Stimulated activated CD4-positive, alpha-beta T cell treated with anti-CD3 and anti-CD28 coated beads, Interleukin-2, amount 100 ng/mL, for 48 hours (primary cell): Measurements from ENCODE around the gene MED12L.

Experiments used
- DNase-seq, 2 donors: peaks; one replicate each; pipeline ENCODE4 v3.0.0-alpha.2; 2020

Gene MED12L

DNA sequence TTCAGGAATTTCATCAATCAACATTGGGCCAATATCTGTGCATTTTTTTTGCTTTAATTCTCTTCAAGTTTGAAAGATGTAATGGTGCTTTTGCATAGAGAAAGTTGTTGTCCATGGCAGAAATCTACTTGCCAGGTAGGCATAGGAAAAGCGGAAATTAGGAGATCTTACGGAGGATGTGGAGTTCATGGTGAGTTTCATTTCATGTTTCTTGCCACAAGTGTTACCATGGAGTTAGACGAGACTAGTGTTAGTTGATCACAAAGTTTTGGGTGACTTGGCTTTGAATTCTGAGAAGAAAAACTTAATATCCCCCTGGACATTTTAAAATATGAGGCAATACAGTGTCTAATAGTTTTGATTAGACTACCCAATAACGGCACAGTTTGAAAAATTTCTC is 244.9 kb downstream of the MED12L start:
- no peak for DNase-seq

DNA sequence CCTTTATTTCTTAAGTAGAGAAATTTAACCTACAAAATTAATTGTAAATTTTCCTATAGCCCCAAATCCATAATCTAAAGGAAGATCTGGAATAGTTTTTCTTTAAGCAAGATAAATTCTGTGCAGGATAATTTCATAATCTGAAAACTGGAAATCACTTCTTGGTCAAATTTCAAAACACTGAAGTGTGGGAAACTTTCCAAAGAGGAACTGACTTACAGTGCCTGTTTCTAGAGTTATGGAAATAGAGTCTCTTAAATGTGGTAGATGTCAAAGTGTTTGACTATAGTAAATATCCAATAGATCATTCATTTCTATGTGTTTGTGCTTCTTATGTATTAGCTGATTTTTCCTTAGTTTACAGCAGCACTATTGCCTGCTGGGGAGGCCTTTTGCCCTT is 245.4 kb downstream of the MED12L start:
- DNase-seq, result no peak

- DNase-seq, result no peak
These were observed 246.2 kb downstream of the MED12L start for GRCh38 chr3:151331696-151332095.

DNA sequence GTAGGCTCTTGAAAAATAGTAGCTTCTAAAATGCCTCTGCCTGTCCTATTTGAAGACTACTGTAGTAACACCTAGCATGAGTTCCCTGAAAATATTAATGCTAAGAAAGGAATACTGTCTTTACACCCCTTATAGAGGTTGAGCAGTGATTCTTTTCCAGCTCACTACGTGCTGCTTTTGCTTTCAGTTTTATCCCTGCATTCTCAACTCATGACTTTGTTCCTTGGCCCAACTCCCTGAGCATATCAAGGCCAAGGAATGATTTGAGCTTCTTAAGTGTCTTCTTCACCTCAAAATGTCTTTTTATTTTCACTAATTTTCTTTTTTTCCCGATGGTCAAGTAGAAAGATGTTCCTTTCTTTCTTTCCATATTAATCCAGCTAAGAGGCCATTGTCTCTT is 260.4 kb downstream of the MED12L start:
- DNase-seq, result no peak

GRCh38 chr3:151346292-151346691 is 260.8 kb downstream of the MED12L start:
- no peak for DNase-seq

GRCh38 chr3:151347432-151347831 is 262.0 kb downstream of the MED12L start:
- DNase-seq, result no peak

DNA sequence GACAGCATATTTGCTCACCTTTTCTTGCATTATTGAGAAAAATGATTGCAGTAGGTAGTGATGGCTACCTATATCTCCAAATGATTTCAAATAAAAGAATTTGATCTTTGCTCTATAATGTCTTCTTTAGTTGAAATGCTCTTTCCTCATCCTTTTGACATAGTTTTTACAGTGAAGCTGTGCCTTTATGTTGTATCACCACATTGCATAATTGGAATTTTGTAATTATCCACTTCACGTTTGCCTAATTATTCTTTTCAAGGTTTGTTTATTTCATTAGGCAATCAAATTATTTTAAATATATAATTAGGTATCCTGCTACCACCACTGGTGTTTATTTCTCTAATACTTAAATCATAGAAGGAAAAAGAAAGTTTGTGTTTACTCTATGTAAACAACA is 265.2 kb downstream of the MED12L start:
- no peak for DNase-seq

DNA sequence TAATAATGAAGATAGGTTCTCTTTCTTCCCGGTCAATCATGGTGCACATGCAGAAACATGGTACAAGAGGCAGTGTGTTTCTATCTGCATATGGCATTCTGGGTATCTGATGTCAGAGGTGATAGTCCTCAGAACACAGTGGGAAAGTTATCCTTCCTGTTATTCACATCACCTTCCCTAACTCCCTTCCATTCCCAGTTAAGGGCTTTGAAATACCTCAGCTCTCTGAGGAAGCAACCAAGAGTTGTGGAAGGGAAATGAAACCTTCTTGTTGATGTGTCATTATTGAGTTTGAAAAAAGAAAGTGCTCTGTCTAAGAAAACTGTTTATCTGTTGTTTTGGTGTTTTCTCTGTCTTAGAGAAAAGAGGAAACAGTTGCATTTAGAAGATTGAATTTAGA is 265.8 kb downstream of the MED12L start:
- DNase-seq, result no peak

- DNase-seq, result no peak
These were observed 266.2 kb downstream of the MED12L start for GRCh38 chr3:151351648-151352047.

GRCh38 chr3:151356794-151357462 is 271.5 kb downstream of the MED12L start:
- DNase-seq, result no peak

DNA sequence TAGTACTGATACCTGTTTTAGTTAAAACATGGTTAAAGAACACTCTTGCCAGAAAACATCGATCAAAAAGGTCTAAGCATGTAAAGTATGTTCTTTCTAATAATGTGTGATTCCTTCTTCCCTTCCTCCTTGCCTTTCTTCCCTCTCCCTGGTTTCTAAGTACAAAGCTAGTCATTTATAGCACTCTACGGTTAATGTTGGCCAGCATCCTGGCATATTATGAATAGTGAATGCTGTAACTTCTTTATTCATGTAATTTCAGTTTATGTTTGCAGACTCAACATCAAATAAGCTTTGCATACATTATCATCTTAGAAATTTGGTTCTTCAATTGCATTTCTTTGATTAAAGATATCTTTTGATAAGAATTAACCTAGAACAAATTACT is 272.0 kb downstream of the MED12L start:
- no peak for DNase-seq

DNA sequence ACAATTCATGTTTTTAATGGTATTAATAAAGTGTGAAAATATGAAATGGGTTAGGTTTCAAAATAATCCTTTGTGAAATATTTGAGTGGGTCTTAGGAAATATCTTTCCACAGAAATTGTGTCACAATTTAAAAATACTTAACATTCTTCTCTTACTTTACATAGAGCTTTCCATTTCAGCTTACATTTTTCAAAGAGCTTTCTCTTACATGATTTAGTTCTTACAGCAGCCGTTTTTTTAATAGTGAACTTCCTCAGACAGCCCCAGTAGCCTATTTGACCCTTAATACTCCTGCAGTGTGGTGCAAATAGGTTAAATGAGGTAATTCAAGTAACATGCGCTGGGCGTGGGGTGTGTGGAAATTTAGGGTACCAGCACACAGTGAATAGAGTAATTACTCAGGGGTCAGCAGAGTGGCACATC is 277.3 kb downstream of the MED12L start:
- DNase-seq, result no peak

DNA sequence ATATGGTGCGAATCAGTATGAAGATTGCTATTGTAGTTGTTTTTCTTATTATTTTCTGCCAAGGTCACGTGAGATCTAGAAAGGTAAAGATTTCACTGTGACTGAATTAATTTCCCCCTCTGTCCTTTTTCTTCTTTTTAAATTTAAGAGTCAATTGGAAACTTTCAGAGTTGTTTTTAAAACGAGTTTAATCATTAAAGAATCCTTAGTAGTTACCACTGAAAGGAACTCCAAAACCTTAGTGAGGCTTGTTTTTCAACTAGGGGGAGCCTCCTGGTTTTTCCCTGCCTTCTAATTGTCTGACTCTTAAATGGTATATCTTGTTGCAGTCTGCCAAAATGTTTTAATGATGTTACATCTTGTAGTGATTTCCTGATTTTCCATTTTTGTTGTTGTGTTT is 281.5 kb downstream of the MED12L start:
- no peak for DNase-seq

DNA sequence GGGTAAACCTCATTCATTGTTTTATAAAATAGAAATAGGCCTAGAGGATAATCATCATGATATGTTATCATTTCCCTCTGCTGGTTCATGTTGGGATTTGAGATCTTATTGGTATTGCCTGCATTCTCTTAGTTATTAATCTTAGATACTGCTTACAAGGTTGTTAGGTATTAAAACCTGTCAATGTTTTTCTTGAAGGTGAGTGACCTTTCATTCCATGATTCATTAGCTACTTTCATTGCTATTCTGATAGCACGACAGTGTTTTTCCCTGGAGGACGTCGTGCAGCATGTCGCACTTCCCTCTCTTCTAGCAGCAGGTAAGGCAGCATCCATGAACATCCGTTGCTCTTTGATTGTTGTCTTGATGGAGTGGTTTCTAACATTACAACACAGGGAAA is 282.0 kb downstream of the MED12L start:
- DNase-seq, result no peak

DNA sequence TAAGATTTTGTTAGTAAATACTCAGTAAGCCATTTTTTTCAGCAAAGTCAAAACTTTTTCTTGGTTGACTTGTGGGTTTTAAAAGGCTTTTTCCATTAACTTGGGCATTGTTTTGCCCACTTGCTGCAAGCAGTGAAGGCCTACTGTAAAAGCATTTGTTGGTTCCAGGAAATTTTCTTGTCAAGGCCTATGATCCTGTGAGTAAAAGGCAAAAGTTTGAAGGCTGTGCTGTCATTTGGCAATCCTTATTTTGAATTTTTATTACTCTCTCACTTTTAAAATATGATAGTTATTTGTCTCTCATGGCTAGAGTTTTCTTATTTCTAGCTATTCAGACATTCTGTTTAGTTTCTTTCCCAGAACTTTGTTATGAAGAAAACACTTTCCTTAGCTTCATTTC is 286.1 kb downstream of the MED12L start:
- DNase-seq, result no peak

DNA sequence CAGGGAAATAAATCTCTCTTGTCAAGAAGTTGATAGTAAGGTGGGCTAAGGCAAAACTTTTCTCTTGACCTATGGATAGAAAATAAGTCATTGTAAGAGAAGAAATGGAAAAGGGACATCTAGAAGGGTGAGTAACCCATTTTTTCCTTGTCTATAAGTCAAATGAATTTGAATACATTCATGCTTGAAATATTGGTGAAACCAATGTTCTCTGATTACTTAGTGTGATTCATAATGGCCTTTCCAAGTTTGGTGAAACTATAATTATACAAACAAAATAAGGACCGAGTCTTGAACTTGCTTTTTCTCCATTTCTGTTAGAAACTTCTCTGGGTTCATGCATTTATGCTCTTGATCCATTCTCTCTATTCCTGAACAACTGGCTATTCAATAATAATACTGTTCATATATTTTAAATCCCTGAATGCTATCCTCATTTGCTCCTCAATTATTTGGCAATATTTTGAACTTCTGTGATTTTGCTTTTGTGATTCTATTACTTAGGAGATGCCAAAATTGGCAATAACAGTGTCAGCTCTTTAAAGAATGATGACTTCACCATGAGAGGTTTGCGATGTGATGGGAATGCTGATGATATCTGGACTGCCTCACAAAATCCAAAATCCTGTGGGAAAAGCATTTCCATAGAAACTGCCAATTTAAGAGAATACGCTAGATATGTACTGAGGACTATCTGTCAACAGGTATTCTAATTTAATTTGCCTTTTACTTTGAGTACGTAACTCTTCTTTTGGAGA is 286.8 kb downstream of the MED12L start:
- DNase-seq, result no peak

GRCh38 chr3:151377768-151378385 is 292.4 kb downstream of the MED12L start:
- DNase-seq, result no peak

DNA sequence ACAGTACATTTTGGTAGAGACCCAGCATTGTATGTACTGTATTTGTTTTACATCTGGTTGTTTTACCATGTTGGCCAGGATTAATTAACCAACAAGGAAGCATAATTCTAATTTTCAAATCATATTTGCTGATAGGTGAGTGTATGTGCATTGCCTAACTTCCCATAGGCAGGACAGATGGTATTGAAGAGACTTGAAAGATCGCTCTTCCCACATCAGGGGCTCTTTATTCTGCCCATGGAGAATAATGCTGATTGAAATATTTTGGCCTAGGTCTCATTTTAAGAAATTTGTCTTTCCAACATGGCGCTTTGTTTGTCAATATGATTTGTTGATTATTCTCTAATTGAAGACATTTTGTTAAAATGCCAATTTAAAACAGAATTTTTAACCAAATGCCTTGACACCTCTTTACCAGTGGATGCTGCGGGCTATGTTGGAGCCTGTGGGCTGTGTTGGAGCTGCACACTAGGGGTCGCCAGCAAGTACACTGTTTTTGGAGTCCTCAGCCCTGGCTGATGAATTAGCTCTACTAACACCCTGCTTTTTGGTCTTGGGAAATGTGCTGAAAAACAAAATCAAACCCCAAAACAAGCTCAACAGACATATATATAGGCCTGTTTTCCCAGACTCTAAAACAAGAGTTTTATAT is 293.7 kb downstream of the MED12L start:
- peak in 1 of 2 donors; percentile 7 for DNase-seq

GRCh38 chr3:151382671-151383070 is 297.2 kb downstream of the MED12L start:
- no peak for DNase-seq

GRCh38 chr3:151383111-151383510 is 297.6 kb downstream of the MED12L start:
- no peak for DNase-seq

- no peak for DNase-seq
These were observed 298.5 kb downstream of the MED12L start for GRCh38 chr3:151383956-151384355.

DNA sequence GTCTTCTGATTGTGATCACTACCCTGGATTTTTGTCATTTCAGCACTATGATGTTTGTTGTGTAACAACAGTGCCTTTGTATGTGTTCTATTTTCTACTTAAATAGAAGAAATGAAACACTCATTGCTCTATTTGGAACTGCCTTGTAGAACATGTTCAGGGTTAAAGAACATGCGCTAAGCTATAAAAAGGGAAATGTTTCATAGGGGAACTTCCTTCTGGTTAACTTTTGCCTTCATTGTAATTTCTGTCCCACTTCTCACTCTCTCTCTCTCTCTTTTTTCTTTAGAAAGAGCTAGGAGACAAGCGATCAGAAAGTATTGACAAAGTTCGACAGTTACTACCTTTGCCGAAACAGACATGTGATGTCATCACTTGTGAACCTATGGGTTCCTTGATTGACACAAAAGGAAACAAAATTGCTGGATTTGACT is 299.3 kb downstream of the MED12L start, which contains the start of gene P2RY12:
Gene P2RY12, minus strand, starts transcription at position 13 of the 434 bp plus-strand sequence. CDS start 45,908 bp downstream, outside the sequence.
- DNase-seq, result no peak

DNA sequence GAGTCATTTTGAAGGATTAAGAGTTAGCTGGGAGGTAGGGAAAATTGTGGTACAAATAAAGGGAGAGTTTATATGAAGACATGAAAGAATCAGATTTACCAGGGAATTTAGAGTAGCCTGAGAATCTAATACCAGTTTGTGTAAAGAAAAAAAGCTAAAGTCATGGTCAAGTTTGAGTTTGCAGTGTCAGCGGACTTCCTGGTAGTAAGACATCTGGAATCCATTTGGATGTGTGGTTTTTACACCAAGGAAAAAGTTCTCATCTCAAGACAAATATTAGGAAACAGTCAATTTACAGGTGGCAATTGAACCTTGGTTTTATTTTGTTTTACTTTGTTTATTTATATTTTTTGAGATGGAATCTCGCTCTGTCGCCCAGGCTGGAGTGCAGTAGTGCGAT is 300.6 kb downstream of the MED12L start:
- no peak for DNase-seq

DNA sequence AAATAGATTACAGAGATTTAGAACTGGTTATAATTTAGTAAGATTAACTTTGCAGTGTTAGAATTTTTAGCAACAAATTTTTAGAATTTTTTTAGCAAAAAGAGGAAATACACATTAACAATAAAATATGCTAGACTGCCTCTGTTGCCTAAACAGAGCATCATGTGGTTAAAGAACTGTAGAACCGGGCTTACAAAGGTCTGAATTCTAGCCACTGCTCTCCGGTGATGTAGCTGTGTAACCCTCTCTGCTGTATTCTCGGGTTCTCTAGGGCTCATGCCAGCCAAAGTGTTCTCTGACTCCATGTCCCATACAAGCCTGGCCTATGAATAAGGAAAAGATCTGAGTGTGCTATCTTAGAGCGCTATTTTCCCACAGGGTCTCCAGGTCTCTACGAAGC is 302.0 kb downstream of the MED12L start:
- no peak for DNase-seq
